ENCODE data around the gene RPL27A.
A peak's percentile ranks its signal among the peaks of the same experiment; 100 is the strongest.

RPL27A gene

DNA sequence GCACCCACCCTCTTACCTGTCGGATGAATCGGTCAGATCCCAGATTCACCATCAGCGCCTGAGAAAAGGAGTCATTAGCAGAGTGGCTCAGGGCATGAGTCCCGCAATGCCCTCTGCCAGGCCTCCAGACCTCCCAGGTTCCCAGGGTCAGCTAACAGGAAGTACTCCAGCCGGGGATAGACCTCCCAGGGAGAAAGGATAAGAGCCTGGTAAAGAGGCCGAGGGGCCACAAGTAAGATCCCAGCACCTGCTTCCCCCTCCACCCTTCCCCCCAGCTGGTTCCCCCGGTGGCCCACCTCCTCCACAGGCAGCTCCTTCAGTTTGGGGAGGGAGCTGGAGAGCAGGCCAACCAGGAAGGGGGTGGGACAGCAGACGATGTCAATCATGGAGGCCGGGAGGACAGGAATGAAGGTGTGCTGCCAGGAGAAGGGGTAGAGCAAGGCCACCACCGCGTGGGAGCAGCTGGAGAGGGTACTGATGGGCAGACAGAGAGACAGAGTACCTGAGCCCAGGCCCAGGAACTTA is 16.4 kb downstream of the RPL27A start:
- FAIRE-seq (no peak), DNase-seq (ENCODE audit: low spot score) (no peak)

DNA sequence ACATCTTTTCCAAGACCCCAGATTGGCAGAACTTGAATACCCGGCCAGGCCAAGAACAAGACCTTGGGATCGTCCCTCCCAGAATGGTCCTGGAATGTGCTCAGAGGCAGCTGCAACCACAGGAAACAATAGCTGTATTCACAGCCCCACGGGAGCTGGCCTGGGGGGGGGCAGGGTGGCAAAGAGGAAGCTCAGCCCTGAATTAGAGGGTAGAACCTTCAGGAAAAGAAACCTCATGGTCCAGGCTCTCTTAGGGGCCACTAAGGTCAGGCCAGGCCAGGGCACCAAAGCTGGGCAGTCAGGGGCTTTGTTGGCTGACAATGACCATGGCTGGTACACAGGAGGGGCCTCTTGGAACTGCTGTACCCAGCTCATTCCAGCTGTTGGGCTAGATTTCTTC is 17.3 kb downstream of the RPL27A start:
- DNase-seq (ENCODE audit: low spot score), result no peak
- no peak for FAIRE-seq

DNA sequence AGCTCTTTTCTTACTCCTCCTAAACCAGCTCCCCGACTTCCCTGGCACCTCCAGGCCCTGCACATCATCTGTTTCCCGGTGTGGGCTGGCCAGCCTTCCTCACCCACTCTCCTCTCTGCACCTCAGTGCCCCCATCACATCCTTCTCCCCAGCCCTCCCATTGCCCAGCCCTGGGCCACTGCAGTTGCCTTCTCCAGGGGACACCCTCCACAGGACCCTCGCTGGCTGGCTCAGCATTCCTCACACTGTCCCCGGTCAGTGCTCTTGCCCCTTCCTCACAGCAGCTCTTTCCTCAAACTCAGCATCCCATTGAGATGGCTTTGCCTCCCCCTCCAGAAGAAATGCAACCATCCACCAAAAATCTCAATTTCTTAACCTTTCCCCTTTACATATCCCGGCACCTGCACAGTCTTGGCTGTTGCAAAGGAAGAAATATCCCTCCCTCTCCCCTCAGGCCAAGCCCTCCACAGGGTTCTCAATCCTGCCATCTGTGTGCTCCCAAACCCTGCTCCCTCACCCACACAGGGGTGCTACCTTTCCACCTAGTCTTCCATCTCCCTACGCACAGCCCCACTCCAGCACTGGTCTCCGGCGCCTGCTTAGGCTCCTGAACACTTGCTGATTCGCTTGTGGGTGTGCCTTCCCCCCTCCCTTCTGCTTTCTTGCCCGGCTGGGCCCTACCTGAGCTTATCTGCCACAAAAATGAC is 19.5 kb downstream of the RPL27A start:
- DNase-seq (ENCODE audit: low spot score), result no peak
- no peak for FAIRE-seq

DNA sequence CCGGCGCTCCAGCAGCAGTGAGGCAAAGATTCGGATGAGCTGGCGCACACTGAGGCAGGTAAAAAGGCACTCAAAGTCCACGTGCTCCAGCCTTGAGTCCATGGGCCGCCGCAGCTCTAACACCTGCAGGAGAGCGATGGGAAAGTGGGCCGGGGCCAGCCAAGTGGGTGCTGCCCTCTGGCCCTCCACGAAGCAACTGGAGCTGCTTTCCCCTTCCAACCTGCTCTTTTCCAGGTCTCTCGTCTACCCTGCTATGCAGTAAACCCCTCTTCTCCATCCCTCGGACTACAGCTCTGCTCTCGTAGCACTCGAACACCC is 20.0 kb downstream of the RPL27A start:
- FAIRE-seq, result no peak

DNA sequence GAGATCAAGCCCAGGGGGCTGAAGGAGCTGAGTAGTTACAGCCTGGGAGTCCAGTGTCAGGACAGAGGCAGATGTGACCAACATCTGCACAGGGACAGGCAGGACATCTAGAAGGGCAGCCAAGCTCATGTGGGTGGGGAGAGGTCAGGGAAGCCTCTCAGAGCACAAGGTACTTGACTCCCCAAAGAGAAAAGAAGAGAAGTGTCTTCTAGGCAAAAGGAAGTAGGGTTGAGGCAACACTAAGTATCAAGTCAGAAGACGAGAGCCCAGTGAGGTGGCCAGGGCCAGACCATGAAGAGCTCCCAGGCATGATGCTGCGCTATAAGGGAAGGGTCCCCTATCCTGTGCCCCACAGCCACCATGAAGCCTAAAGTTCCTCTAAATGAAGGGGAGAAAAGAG is 21.5 kb downstream of the RPL27A start:
- DNase-seq (ENCODE audit: low spot score), result no peak
- FAIRE-seq, result no peak

More for the DNA sequence above, 20.0 kb downstream of the RPL27A start:
- DNase-seq (ENCODE audit: low spot score), result no peak

DNA sequence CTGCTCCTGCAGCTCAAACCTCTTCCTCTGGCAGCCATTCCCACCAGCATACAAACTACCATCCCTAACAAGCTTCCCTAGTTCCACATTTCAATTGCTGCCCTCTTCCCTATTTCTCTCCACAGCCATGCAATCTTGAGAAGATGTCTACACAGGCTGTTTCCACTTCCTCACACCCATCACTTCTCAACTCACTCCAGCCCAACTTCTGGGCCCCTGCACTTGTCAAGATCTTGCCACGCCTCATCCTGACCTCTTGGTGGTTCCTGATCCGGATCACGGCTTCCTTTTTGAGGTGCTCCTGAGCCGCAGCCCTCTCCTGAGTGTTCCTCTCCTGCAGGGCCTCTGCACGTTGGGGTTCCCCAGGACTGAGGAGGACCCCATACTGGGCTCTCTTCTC is 22.6 kb downstream of the RPL27A start:
- FAIRE-seq (no peak), DNase-seq (ENCODE audit: low spot score) (no peak)

DNA sequence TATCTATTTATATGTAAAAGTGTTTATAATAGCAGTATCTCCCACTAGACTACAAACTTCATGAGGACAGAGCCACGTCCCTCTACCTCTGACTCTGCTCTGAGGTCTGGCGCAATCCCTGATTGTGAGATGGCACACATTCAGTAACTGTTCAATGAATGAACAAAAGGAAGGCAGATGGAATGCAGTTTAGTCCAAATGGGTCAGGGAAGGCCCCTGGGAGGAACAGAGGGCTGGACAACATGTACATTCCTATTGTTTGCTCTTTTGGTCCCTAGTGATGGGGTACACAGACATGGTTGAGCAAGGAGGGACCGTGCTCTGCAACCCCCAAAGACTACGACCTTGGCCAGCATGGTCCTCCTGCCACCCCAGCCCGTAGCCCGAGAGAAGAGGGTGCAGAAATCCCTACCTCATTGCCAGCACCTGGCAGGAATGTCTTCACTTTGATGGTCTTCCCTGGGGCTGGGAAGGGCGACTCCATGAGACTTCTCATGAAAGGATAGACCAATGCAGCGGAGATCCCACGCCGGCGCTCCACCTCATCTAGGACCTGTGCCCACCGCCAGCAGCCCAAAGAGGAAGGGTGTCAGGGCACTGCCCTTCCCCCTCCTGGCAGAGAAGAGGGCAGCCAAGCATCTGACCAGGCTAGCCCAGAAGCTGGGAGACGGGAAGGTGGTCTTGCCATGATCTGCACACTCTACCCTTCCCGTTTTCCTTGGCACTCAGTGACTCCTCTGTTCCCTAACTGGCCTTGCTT is 24.3 kb downstream of the RPL27A start:
- no peak for DNase-seq (ENCODE audit: low spot score)
- FAIRE-seq, result no peak

DNA sequence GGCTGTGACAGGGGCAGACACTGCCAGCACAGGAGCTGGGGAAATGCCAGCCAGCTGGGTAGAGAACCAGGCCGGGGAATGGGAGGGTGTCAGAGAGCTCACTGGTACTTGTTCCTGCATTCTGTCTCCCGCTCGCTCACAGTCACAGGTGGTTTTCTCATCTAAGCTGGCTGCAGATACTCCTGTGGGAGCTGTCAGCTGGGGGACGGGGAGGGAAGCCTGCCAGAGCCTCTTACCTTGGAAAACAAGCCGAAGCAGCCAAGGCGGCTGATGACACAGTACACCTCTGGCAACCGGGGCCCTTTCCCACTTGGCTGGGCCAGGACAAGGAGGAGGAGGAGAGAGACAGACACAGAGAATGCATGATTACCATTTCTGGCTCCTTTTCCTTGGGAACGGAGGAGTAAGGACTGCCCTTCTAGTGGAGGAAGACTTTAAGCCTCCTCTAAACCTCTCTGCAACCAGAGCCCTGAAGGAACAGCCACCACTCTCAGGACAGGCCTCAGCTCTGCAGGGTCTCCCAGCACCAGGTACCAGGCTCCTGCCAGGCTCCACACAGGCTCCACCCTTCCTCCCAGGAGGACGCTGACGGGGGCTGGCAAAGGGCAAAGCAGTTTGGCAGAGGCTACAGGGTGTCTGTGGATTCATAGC is 25.1 kb downstream of the RPL27A start:
- FAIRE-seq (no peak), DNase-seq (ENCODE audit: low spot score) (no peak)

DNA sequence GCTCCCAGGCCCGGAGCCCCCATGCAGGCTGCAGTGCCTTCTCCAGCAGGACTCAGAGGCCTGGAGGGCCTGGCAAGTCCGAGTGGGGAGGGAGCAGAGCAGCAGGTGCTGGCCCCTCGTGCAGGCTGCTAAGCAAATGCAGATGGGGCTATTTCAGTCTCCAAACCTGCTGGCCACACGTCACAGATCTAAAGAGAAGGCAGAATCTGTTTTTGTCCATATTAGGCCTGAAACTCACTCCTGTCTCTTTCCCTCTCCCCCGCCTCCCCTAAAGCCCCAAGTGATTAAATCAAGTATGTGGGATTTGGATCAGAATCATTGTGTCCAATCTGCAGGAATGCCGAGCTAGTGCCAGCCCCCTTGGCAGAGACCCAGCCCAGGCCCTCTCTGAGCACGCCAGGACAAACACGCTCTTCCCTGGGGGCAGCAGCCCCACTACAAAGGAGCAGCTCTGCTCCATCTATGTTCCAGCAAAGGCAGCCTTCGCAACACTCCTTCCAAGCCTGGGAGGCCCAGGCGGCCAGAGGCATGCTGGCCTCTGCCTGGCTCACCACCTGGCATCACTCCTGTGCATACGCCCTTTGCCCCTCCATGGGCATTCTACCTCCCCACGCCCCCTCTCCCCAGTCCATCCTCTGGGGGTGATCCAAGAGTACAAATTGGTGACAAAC is 26.5 kb downstream of the RPL27A start:
- FAIRE-seq (no peak), DNase-seq (ENCODE audit: low spot score) (no peak)

DNA sequence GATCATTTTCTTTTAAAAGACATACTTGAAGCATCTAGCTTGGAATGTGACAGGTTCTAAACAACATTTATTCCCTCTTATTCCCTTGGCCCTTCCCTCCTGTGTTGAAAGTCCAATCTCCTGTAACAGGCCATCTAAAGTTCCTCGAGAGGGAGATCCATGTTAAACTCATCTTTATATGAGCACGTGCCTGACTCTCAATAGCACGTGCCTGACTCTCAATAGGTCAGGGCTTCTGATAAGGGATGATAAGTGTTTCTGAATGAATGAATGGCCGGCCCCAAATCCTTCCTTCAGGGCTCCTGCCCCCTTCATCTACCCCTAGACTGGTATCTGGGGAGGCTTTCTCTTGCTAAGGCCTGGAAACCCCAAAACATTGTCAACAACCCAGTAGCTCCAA is 27.2 kb downstream of the RPL27A start:
- DNase-seq (ENCODE audit: low spot score), result no peak
- FAIRE-seq, result no peak

DNA sequence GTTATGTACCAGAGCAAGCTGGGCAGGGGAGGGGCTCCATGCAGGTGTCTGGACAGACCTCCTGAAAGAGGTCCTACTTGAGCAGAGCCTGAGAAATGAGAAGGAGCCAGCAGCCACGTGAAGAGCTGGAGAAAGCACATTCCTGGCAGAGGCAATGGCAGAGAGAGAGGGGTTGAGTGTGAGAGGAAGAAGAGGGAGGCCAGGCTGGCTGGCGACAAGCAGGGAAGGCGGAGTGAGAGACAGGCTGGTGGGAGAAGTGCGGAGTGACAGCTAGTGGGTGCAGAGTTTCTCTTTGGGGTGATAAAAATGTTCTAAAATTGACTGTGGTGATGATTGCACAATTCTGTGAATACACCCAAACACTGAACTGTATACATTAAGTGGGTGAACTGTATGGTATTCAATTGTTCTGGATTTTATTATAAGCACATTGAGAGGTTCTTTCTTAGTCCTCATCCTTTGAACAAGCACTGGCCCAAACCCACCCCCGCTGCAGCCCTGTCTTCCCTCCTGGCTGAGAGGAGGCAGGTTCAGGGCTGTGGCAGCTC is 29.4 kb downstream of the RPL27A start:
- no peak for FAIRE-seq
- no peak for DNase-seq (ENCODE audit: low spot score)

DNA sequence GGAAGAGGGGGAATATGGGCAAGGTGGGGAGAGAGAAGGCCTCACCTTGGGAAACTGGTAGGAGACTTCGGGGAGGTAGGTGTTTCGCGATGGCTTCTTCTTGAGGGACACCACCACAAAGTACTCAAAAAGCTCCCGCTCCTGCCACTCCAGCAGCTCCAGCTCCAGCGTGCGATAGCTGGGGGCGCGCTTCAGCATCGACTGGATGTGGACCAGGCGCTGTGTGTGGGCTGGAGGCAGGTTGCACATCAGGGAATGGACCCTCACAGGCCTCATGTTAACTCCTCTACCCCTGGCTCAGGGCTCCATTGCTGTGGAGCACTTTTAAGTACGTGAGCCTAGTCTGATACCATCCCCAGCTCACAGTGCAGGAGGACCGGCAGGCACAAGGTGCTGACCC is 29.9 kb downstream of the RPL27A start:
- FAIRE-seq (no peak), DNase-seq (ENCODE audit: low spot score) (no peak)

DNA sequence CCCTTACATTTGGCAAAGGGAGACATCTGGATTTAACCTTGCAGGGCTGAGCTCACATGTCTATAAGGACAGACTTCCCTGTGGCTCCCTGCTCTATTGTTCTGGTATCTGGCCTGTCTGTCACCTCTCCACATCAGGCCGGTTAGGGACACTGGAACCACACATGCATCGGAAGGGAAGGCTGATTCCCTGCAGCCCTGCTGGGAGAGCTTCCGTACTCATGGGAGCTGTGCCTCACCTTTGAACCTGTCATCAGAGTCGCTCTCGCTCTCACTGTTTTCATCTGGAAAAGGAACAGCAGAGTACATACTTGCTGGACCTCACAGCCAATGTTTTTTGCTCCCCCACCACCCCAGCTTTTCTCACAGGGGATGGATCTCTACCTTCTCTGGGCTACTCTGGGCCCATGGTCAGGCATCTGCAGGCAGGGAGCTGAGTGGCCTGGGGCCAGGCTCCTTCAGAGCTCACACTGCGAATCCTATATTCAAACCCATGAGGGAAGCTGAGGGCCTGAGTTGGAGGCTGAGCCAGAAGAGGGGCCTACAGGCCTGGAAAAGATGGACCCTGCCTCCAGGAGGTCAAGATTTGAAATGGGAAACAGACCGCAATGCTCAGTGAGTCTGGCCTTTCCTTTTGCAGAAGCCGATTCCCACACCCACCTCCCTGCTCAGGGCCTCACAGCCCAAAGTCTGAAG is 31.3 kb downstream of the RPL27A start:
- no peak for DNase-seq (ENCODE audit: low spot score)
- no peak for FAIRE-seq

DNA sequence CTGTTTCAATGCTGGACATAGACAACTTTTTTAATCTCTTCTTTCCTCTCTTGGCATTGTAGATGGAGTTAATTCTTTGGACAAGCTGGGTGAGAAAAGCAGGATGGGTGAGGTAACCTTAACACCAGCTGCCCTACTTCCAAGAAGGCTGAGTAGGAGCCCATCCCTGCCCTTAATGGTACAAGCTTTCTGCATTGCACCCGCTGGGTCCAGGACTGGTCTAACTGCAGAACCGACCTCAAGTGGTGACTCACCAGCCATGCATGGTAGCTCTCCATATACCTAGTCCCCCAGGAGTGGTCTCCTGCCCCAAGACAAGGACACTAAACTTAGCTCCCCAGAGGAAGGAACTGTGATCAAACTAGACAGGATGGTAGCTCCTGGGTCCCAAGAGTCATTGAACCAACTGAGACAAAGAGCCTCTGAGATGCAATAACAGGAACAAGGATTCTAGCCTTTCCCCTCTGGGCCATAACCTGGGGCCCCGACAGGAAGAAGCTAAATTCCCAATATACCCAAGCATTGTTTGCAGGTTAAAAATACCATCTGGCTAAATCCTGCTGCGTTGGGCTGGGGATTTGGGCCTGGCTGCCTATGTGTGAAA is 32.1 kb downstream of the RPL27A start:
- FAIRE-seq (no peak), DNase-seq (ENCODE audit: low spot score) (peak; percentile 10)

DNA sequence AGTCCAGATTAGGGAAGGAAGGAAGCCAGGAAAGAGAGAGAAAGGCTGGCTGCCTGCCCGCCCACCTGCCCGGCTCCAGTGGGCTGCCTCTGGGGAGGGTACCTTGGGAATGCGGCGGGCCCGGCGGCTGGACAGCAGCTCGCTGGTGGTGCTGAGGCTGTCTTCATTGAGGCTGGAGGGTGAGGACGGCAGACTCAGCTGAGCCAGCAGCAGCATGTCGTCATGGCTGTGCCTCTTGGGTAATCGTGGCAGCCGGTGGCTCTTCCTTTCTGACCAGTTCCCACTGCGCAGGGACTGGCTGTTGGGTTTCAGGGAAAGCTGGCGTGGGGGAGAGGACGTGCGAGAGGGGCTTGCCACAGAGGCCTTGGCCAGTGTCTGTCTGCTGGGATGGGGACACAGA is 32.9 kb downstream of the RPL27A start:
- DNase-seq (ENCODE audit: low spot score) (no peak), FAIRE-seq (no peak)

DNA sequence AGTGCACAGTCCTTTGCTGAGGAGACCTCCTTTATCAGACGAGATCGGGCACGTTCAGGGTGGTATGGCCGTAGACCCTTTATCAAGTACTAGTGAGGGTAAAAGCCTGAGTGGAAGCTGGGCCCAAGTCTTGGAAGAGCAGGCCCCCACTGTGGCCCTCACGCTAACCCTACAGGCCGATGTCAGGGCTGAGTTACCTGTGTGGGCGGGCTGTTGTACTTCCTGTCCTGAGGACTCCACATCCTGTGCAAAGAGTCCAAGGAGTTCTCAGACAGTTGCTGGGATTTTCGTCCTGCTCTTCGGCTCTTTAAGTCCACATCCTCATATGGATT is 34.9 kb downstream of the RPL27A start:
- FAIRE-seq (no peak), DNase-seq (ENCODE audit: low spot score) (no peak)

DNA sequence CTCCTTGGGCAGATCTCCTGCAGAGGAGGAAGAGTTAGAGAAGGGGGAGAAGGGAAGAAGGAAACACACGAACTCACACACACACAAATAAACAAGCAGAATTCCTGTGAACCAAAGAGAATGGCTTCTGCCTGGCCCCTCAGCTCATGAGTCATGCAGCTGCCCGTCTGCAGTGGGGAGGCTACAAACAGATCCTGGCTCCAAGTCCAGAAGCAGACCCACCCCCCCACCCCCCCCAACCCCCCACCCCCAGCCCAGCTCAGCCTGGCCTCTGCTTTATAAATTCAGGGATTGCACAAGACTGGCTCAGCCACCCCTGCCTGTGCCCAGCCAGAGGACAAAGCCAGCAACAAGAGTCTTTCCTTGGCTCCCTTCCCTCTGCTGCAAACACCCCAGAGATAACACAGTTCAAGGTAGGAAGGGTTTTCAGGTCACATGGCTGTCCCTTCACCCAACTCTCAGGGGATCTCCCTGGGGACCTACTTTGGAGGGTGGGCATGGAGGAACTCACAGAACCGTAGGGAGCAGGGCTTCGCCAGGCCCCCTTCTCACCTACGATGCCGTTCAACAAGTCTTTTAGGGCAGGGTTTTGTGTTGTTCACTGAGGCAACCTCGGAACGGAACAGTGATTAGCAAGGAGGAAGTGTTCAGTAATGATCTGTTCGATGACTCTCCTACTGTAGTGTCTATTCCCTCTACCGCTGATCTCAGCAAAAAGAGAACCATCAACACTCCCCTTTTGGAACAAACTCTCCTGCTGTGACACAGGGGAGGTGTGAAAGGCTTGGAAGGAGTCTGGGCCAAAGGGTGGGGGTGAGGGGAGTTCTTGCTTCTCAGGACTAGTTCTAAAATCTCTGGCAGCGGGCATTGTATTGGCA is 35.5 kb downstream of the RPL27A start:
- FAIRE-seq, result no peak

DNA sequence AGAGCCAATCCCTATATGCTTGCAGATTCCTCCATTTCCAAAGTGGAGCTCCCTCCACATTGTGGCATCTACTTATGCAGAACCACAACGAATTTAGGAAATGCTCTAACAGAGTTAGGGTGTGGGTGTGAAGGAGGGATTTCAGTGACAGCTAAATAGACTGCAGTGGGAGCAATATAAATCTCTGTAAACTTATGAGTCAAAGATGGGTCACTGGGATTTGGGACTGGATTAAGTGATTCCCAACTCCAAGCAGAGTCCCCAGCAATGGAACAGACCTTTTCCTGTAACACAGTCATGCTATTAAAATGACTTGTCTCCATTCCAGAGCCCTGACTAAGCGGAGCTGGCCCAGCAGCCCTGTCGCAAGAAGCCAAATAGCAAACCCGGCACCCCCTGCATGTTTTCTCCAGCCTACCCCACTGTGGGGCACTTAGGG is 36.6 kb downstream of the RPL27A start:
- FAIRE-seq (peak; percentile 93), DNase-seq (ENCODE audit: low spot score) (peak; percentile 90)

More for the DNA sequence above, 35.5 kb downstream of the RPL27A start:
- DNase-seq (ENCODE audit: low spot score), result peak; percentile 75

DNA sequence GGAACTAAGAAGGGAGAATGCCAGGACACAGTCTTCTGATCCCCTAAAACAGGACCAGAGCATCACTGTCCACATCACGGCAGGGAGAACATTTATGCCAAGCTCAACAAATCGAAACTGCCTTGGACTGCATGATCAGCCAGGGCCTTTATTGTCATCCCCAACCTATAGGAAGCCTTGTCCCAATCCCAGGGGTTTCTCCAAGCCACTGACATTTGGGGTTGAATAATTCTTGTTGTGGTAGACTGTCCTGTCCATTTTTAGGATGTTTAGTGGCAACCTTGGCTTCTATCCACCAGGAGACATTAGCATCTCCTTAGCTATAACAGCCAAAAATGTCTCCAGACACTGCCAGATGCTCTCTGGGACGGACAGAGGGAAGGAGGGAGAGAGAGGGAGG is 37.1 kb downstream of the RPL27A start:
- DNase-seq (ENCODE audit: low spot score) (no peak), FAIRE-seq (no peak)

DNA sequence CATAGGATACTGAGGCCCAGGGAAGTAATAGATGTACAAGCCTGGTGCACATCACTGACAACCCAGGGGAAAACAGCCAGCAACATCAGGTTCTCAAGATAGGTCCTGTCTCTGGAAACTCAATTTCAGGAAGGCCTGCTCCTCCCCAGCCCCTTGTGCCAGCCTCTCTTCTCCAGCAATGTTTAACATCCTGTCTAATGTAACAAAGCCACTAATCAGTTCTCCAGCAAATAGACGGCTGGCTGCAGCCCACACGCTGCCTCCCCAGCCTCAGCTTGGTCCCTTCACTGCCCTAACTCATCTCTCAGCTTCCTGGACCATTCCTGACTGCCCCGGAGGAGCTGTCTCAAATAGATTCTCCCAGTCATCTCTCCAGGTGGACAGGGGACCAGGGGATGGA is 37.8 kb downstream of the RPL27A start:
- DNase-seq (ENCODE audit: low spot score), result peak; percentile 43
- no peak for FAIRE-seq
